Measurements from ENCODE around the gene TMEM135.
"Not testable (repeated sequence)": the region's sequence is repeated elsewhere in the genome, so short reads cannot be mapped to it uniquely, and the experiment has no call there.

Gene TMEM135

DNA sequence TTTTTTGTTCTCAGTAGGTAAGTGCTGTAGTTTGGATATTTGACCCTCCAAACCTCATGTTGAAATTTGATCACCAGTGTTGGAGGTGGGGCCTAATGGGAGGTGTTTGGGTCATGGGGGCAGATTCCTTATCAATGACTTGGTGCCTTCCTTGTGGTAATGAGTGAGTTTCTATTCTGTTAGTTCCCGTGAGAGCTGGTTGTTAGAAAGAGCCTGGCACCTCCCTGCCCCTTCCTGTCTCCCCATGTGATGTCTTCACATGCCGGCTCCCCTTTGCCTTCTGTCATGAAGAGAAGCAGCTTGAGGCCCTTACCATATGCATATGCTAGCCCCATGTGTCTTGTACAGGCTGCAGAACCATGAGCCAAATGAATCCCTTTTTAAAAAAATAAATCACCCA is 138.3 kb downstream of the TMEM135 start:
- ATAC-seq (no peak), DNase-seq (no peak)
- Mint-ChIP-seq H3K27me3 (no peaks in the 10 kb centered on the region), H3K4me3 (no peak overlapping the region), H3K4me1 (peaks cover 4% of the 10 kb centered on the region), H3K27ac (no peak overlapping the region), H3K9me3 (peaks cover 4 to 6% of the 10 kb centered on the region in 2 donors)

DNA sequence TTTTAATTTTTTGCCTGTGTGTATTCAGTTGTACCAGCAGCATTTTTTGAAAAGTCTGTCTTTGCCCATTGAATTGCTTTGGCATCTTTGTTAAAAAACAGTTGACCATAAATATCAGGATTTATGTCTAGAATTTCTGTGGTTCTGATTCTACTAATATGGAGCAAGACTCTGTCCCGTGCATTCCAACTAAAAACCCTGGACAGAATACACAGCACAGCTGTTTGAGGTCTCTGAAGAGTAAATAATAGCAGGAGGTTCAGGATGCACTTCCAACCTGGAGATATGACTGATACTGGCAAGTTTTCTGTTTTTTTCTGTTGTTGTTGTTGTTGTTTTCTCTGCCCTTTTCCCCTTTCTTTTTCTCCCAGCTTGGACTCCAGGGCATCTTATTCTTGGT is 141.9 kb downstream of the TMEM135 start:
- Mint-ChIP-seq H3K4me3 (no peak overlapping the region), H3K4me1 (no peaks in the 10 kb centered on the region), H3K27ac (no peak overlapping the region), H3K27me3 (no peaks in the 10 kb centered on the region), H3K9me3 (peaks cover 4 to 6% of the 10 kb centered on the region in 2 donors)
- DNase-seq (no peak), ATAC-seq (no peak)

DNA sequence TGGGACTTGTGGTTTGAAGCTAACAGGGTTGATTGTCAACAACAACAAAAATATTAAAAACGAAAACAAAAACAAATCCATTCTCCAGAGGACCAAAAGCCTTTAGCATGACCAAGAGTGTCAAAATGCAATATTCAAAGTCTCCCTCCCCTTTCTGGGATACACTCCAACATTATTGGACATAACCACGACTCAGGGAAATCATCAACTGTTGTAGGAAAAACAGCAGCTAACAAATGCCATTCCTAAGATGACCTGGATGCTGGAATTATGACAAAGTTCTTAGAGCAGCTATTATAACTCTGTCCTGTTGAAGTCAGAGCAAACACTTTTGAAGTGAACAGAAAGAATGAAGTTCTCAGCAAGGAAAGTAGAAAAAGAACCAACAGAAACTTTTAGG is 143.0 kb downstream of the TMEM135 start:
- Mint-ChIP-seq H3K27me3 (no peaks in the 10 kb centered on the region), H3K27ac (no peak overlapping the region), H3K4me3 (no peak overlapping the region), H3K4me1 (no peaks in the 10 kb centered on the region), H3K9me3 (peaks cover 4 to 6% of the 10 kb centered on the region in 2 donors)
- DNase-seq, result no peak
- no peak for ATAC-seq

DNA sequence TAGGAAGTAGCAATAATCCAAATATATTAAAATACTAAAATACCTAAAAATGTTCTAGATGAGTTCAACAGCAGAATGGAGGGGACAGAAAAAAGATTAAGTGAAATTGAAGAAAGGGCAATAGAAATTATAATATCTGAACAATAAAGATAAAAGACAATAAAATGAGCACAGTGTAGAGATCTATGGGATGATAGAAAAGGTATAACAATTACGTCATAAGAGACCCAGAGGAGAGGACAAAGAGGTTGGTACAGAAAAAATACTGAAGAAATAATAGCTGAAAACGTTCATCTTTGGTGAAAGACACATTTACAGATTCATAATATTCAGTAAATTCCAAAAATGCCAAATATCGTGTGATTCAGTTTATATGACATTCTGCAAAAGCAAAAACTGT is 143.4 kb downstream of the TMEM135 start:
- Mint-ChIP-seq H3K9me3 (peaks cover 4 to 6% of the 10 kb centered on the region in 2 donors), H3K27ac (no peak overlapping the region), H3K4me3 (no peak overlapping the region), H3K4me1 (no peaks in the 10 kb centered on the region), H3K27me3 (no peaks in the 10 kb centered on the region)
- no peak for DNase-seq
- ATAC-seq, result no peak

DNA sequence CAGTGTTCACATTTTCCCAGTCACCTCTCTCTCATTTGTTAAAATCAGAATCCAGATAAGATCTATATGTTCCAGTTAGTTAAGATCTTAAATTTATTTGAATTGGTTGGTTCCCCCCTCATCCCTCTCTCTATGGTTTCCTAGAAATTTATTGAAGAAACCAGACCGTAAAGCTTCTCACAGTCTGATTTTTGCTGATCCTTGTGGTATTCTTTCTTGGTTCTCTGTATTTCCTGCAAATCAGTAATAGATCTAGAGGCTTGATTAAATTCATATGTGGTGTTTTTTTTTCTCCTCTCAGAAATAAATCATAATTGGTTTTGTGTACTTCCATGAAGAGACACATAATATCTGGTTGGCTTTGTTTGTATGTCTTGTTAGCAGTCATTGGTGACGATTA is 147.5 kb downstream of the TMEM135 start:
- no peaks in the 10 kb centered on the region for H3K9me3 Mint-ChIP-seq

DNA sequence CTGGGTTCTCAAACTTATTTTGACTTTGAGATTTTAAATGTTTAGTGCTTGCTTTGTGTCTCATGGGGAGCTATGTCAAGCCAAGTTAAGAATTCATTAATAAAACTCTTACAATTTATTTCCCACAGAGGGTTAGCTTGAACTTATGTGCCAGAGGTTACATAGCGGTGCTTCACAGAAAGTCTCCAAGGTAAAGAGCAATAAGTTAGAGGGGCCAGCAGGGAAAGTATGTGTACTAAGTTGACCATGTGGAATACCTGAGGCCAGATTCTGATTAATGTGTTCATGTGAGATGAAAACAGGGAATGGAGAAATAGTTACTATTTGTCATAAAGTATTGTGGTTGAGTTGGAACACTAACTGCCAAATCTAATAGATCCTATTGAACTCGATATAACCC is 149.3 kb downstream of the TMEM135 start:
- H3K9me3 Mint-ChIP-seq, result no peaks in the 10 kb centered on the region
- no peak for DNase-seq
- H3K27ac Mint-ChIP-seq, result no peak overlapping the region
- ATAC-seq, result no peak
- no peaks in the 10 kb centered on the region for H3K4me1 Mint-ChIP-seq
- H3K27me3 Mint-ChIP-seq, result no peaks in the 10 kb centered on the region
- H3K4me3 Mint-ChIP-seq, result no peak overlapping the region

More for the DNA sequence above, 147.5 kb downstream of the TMEM135 start:
- H3K27me3 Mint-ChIP-seq, result no peaks in the 10 kb centered on the region
- no peak overlapping the region for H3K4me3 Mint-ChIP-seq
- DNase-seq, result no peak
- peak overlapping the region in 1 of 2 donors; percentile 0 for H3K27ac Mint-ChIP-seq
- H3K4me1 Mint-ChIP-seq, result no peaks in the 10 kb centered on the region
- ATAC-seq, result no peak

DNA sequence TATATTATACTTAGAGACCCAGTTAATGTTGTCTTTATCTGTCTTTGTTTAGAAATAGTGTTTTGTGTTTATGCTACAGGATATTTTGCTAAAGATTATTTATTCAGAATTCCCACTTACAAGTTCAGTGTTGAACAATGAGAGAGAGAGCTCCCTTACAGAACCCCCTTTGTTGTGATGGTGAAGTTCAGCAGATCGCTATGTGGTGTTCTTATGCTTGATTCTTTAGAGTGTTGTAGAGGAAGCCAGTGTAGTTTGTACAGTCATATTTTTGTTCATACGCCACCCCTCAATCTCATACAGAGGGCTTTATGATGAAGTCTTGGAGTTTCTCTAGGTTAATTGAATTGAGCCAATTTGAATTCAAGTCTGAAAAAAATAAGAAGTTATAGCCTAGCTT is 150.2 kb downstream of the TMEM135 start:
- DNase-seq (no peak), ATAC-seq (no peak)
- no peaks in the 10 kb centered on the region for H3K9me3 Mint-ChIP-seq
- no peak overlapping the region for H3K4me3 Mint-ChIP-seq
- no peak overlapping the region for H3K27ac Mint-ChIP-seq
- H3K27me3 Mint-ChIP-seq, result no peaks in the 10 kb centered on the region
- no peaks in the 10 kb centered on the region for H3K4me1 Mint-ChIP-seq

DNA sequence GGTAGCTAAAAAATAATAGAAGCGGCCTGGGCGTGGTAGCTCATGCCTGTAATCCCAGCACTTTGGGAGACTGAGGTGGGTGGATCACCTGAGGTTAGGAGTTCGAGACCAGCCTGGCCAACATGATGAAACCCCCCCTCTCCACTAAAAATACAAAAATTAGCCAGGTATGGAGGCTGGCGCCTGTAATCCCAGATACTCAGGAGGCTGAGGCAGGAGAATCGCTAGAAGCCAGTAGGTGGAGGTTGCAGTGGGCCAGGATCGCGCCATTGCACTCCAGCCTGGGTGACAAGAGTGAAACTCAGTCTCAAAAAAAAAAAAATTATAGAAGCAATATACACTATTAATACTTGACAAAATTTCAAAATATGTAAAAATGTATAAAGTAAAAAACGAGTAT is 150.7 kb downstream of the TMEM135 start:
- not testable (repeated sequence) for H3K4me3 Mint-ChIP-seq, H3K9me3 Mint-ChIP-seq, H3K27me3 Mint-ChIP-seq, H3K27ac Mint-ChIP-seq, ATAC-seq, DNase-seq, H3K4me1 Mint-ChIP-seq

DNA sequence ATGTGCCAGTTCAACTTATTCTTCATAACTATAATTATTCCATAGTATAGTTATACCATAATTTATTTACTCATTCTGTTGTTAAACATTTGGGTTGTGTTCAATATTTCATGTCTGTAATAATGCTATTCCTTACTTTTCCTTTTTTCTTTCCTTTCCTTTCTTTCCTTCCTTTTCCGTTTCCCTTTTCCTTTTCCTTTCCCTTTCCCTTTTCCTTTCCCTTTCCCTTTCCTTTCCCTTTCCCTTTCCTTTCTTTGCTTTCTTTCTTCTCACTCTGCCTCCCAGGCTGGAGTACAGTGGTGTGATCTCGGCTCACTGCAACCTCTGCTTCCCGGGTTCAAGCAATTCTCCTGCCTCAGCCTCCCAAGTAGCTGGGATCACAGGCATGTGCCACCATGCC is 151.2 kb downstream of the TMEM135 start:
- not testable (repeated sequence) for H3K9me3 Mint-ChIP-seq, H3K27me3 Mint-ChIP-seq, H3K4me1 Mint-ChIP-seq, H3K27ac Mint-ChIP-seq, H3K4me3 Mint-ChIP-seq, DNase-seq, ATAC-seq

DNA sequence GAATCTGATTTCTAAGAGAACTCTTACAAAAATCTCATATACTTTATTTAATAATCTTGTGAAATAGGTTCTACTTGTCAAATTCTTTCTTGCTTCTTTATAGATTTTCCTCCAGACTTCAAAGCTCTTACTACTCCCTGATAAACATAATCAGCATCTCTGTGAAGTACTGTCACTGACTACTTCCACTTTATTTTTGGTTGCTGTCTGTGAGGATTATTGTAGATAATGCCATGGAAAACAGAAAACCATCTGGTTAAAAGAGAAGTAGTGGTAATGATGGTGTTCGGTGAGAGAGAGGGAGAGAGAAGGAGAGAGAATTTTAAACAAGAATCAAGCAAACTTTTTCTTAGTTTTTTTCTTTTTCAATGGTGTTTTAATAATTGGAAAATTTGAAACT is 152.3 kb downstream of the TMEM135 start:
- Mint-ChIP-seq H3K9me3 (no peaks in the 10 kb centered on the region), H3K27me3 (no peaks in the 10 kb centered on the region), H3K4me3 (no peak overlapping the region), H3K4me1 (no peaks in the 10 kb centered on the region), H3K27ac (no peak overlapping the region)
- ATAC-seq (no peak), DNase-seq (no peak)

DNA sequence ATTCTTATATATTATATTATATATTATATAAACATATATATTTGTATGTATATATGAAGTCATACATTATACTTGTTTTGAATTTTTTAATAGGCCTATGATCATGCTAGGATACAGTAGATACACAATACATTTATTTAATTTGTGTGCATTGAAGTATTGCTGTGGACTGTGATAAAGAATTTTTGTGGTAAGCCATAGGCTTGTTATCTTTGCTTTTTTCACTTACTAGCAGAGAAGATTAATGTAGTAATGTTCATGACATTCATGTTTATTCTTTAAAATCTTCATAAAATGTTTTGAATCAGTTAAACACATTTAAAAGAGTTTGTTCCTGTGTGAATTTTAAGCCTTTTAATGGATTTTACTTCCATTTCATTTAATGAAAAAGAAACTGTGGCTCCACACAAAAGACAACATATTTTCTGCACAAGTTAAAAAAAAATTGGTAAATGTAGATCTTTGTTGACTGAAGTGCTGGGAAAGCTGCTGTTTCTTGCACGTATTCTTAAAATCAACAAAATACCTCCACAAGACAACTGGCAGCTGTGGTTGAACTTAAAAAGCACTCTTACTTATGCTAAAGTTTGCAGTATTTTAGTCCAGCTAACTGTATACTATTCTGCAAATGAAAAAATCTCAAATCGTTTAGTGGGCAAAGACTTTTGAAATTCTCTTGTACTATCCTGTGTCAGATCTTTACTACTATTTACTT is 156.2 kb downstream of the TMEM135 start:
- H3K4me3 Mint-ChIP-seq, result no peak overlapping the region
- H3K4me1 Mint-ChIP-seq, result no peaks in the 10 kb centered on the region
- H3K27ac Mint-ChIP-seq, result no peak overlapping the region
- H3K9me3 Mint-ChIP-seq, result no peaks in the 10 kb centered on the region
- DNase-seq, result no peak
- no peaks in the 10 kb centered on the region for H3K27me3 Mint-ChIP-seq
- ATAC-seq, result no peak

DNA sequence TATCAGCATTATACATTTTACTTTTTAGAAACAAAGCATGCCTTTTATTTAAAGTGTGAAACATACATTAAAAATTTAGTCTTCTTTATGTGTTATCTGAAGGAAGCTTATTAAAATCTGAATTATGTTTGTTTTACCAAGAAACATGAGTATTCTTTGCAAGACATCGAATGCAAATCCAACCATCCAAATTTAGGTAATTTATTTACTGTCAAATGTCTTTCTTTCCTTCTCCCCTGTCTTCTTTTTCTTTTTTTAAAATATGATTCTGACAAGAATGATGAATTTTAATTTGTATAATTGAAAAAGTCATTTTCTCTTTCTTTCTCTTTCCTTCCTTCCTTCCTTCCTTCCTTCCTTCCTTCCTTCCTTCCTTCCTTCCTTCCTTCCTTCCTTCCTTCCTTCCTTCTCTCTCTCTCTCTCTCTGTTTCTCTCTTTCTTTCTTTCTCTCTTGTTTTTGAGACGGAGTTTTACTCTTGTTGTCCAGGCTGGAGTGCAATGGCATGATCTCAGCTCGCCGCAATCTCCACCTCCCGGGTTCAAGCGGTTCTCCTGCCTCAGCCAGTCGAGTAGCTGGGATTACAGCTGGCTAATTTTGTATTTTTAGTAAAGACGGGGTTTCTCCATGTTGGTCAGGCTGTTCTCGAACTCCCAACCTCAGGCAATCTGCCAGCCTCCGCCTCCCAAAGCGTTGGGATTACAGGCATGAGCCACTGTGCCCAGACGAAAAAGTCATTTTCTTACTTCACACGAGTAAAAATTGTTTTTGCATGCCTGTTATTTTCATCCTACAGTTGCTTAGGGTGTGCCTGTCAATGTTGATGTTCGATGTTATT is 157.5 kb downstream of the TMEM135 start:
- no peaks in the 10 kb centered on the region for H3K27me3 Mint-ChIP-seq
- no peaks in the 10 kb centered on the region for H3K4me1 Mint-ChIP-seq

DNA sequence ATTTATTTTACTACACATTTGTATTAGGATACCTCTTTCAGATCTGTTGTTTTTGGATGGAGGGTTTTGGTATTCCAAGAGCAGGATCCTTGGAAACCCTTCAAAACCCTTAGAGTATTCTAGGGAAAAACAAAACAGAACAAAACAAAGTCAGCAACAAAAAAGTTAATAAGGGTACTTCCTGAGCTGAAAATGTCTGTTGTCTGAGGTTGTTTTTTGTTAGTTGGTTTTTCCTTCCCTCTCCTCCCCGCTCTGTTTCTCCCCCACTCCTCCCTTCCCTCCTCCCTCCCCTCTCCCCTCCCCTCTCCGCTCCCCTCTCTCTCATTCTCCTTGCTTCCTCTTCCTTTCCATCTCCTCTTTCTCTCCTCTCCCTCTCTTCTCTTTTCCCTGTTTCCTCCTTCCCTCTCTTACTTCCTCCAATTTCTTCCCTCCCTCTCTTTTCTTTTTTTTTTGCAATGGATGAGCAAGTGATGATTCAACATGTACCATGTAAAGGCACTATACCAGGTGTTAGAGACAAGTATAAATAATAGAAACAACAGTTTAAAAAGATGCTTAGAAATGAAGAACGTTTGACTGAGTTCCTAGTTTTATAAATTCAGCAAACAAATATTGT is 160.6 kb downstream of the TMEM135 start:
- H3K4me3 Mint-ChIP-seq, result no peak overlapping the region

More for the DNA sequence above, 157.5 kb downstream of the TMEM135 start:
- Mint-ChIP-seq H3K4me3 (no peak overlapping the region), H3K27ac (no peak overlapping the region), H3K9me3 (peaks cover 0 to 5% of the 10 kb centered on the region in 2 donors)
- ATAC-seq, result no peak
- no peak for DNase-seq

DNA sequence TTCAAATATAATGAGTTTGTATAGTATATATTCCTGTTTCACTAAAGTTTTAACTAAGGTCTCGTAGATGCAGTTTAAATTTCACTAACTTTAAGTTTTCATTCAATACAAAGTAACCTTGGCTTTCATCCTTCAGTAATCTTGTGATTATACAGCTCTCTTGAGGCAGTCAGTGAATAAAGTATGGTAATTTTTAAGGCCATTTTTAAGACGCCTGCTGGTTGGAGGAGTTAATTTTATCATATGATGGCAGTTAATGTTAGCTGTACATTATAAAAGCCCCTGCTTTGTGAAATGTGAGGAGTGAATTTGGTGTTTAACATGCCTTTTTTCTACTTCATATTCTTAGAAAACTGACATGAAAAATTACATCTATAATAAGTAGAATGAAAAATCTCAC is 163.6 kb downstream of the TMEM135 start:
- no peaks in the 10 kb centered on the region for H3K4me1 Mint-ChIP-seq
- peaks cover 0 to 5% of the 10 kb centered on the region in 2 donors for H3K9me3 Mint-ChIP-seq
- DNase-seq (no peak), ATAC-seq (no peak)
- no peak overlapping the region for H3K27ac Mint-ChIP-seq
- H3K27me3 Mint-ChIP-seq, result no peaks in the 10 kb centered on the region
- no peak overlapping the region for H3K4me3 Mint-ChIP-seq

More for the DNA sequence above, 160.6 kb downstream of the TMEM135 start:
- no peak for ATAC-seq
- no peak for DNase-seq
- Mint-ChIP-seq H3K4me1 (no peaks in the 10 kb centered on the region), H3K27me3 (no peaks in the 10 kb centered on the region), H3K9me3 (peaks cover 0 to 5% of the 10 kb centered on the region in 2 donors), H3K27ac (peak overlapping the region in 1 of 2 donors; percentile 93)

DNA sequence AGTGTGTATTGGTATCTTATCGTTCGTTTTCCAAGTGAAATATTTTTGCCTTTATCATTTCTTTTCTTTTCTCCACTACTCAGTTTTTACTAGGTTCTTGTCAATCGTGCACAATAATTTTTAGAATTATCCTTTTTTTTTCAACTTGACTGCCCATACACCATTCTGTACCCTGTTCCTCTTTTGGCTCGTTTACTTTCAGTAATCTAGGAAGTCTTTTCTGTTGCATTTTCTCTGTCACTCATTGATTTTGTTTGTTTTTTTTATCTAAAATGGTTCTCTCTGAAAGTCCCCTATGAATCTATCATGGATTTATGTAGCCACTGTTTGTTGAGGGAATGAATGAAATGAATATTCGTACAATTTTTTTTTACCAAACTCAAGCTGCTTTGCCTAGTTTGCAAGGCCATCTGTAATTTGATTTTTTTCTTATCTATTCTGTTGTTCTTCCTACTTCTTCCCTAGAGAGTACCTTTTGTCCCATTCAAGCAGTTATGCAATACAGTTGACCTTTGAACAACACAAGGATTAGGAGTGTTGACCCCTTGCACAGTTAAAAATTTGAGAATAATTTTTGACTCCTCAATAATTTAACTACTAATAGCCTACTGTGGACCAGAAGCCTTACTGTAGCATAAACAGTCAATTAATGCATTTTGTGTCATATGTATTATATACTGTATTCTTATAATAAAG is 166.3 kb downstream of the TMEM135 start:
- Mint-ChIP-seq H3K9me3 (peaks cover 8 to 19% of the 10 kb centered on the region in 2 donors), H3K4me3 (no peak overlapping the region), H3K27ac (no peak overlapping the region), H3K27me3 (no peaks in the 10 kb centered on the region), H3K4me1 (no peaks in the 10 kb centered on the region)
- DNase-seq, result no peak
- no peak for ATAC-seq

Data from stimulated activated naive CD8-positive, alpha-beta T cell treated with anti-CD3 and anti-CD28 coated beads, Interleukin-15, amount 100 ng/mL, for 72 hours (primary cell).